CD4-positive, alpha-beta memory T cell (primary cell): ENCODE results near the gene NR2E1. TPM values are rescaled to one million over a fixed set of nuclear protein-coding genes. Genes with fewer than 3 reads are reported as not detected.

Source experiments
- CTCF ChIA-PET: fragments of 350-600 bp; sonication (Branson Sonifier 250); formaldehyde crosslinking; loops from one replicate; lab custom pipeline; 2021; ENCODE audit warnings: inconsistent platforms; ENCODE audit not compliant: partially characterized antibody; lab: Charles Lee
- POLR2A ChIA-PET: fragments of 350-600 bp; sonication (Branson Sonifier 250); formaldehyde crosslinking; loops from one replicate; lab custom pipeline; 2021; ENCODE audit not compliant: partially characterized antibody; lab: Charles Lee
- DNase-seq, 5 donors: peaks; one replicate each; pipeline versions ENCODE4 v3.0.0 to v3.0.0-alpha.2; 2020 to 2022; ENCODE audit warnings: mixed read lengths in 1 of 5
- H3K27ac ChIP-seq: one replicate; pipeline ENCODE4 v1.7.0; 2013; ENCODE audit warnings: low read depth, low read length
- H3K27me3 ChIP-seq: 2 replicates; pipeline ENCODE4 v1.7.0; 2013; ENCODE audit warnings: mild to moderate bottlenecking, low read length, moderate library complexity; ENCODE audit not compliant: insufficient read depth
- H3K36me3 ChIP-seq: 2 replicates; pipeline ENCODE4 v1.7.0; 2013; ENCODE audit warnings: mild to moderate bottlenecking, low read length, moderate library complexity; ENCODE audit not compliant: insufficient read depth
- H3K4me1 ChIP-seq: 2 replicates; pipeline ENCODE4 v1.7.0; 2013; ENCODE audit warnings: mild to moderate bottlenecking, low read length, moderate library complexity; ENCODE audit not compliant: insufficient read depth
- H3K4me3 ChIP-seq, 2 donors: one replicate each; pipeline ENCODE4 v1.7.0; 2013; ENCODE audit warnings: low read length in 2 of 2, mild to moderate bottlenecking in 1 of 2
- H3K9me3 ChIP-seq, 2 donors: one replicate each; pipeline ENCODE4 v1.7.0; 2013; ENCODE audit warnings: low read length in 2 of 2, control low read depth in 1 of 2; ENCODE audit not compliant: control insufficient read depth in 1 of 2
- H3K27ac Mint-ChIP-seq, 7 donors: one replicate each; pipeline ENCODE4 v1.8.0; 2020 to 2021; ENCODE audit warnings: mixed read lengths in 7 of 7, mild to moderate bottlenecking in 6 of 7, inconsistent platforms in 3 of 7, moderate library complexity in 3 of 7
- H3K27me3 Mint-ChIP-seq, 2 donors: one replicate each; pipeline ENCODE4 v1.8.0; 2020 to 2021; ENCODE audit warnings: mixed read lengths in 2 of 2
- H3K36me3 Mint-ChIP-seq, 2 donors: one replicate each; pipeline ENCODE4 v1.8.0; 2020 to 2021; ENCODE audit warnings: mixed read lengths in 2 of 2, inconsistent platforms in 1 of 2, mild to moderate bottlenecking in 1 of 2
- H3K4me1 Mint-ChIP-seq, 4 donors: one replicate each; pipeline ENCODE4 v1.8.0; 2020 to 2021; ENCODE audit warnings: mixed read lengths in 4 of 4, mild to moderate bottlenecking in 1 of 4
- H3K4me3 Mint-ChIP-seq, 8 donors: one replicate each; pipeline ENCODE4 v1.8.0; 2020 to 2021; ENCODE audit warnings: mixed read lengths in 8 of 8, mild to moderate bottlenecking in 7 of 8, moderate library complexity in 6 of 8, inconsistent platforms in 3 of 8
- H3K9me3 Mint-ChIP-seq, 8 donors: one replicate each; pipeline ENCODE4 v1.8.0; 2020 to 2021; ENCODE audit warnings: mixed read lengths in 8 of 8, mild to moderate bottlenecking in 5 of 8, inconsistent platforms in 3 of 8, moderate library complexity in 1 of 8
- intact Hi-C: fragments of 100-400 bp; cut with micrococcal nuclease; formaldehyde crosslinking; loops from one replicate; pipeline ENCODE4 v1.15.1; 2023
- polyA plus RNA-seq, 2 donors: library from polyadenylated mRNA; unstranded; fragments of 300-500 nt; fragmentation: Illumina TruSeq; gene quantifications; one replicate each; pipeline ENCODE4 v1.2.3, GENCODE V29; 2021
- total RNA-seq, 2 experiments: library from RNA; stranded (reverse); gene quantifications; one replicate each; pipeline ENCODE4 v1.2.3, GENCODE V29; 2021

The NR2E1 gene
- total and polyA plus RNA-seq, 4 experiments from 2014 or later, result not detected

- intact Hi-C loops, result no loop called here
- CTCF ChIA-PET, result no interaction called here
- Mint-ChIP-seq H3K4me1 (peaks cover 19 to 53% (median 36%) of the 10 kb centered on the region in 4 donors), H3K27me3 (no peaks in the 10 kb centered on the region), H3K9me3 (peaks cover 0 to 5% (median 3%) of the 10 kb centered on the region in 8 donors), H3K4me3 (no peak overlapping the region), H3K27ac (no peak overlapping the region), H3K36me3 (peaks cover 55 to 59% of the 10 kb centered on the region in 2 donors)
- POLR2A ChIA-PET, result interaction anchor here (0.9 kb wide), 1 partner anchor 23 kb away, joined by 4 read pairs; the partner anchor contains the start of gene SNX3
- Histone ChIP-seq H3K4me3 (no peak overlapping the region), H3K4me1 (no peaks in the 10 kb centered on the region), H3K36me3 (no peaks in the 10 kb centered on the region), H3K27ac (no peak overlapping the region), H3K27me3 (no peaks in the 10 kb centered on the region), H3K9me3 (no peaks in the 10 kb centered on the region)
- no peak for DNase-seq
These were observed 72.5 kb downstream of the NR2E1 start for GRCh38 chr6:108238322-108238721.

Other genes with a start within 250 kb of the NR2E1 start
- gene SEC63, start 207.8 kb upstream of the NR2E1 start, total RNA-seq, result 10 to 100 TPM; 91.7 to 95.5 TPM
- 10 to 100 TPM; 19.6 to 45.8 TPM for gene SEC63, start 207.8 kb upstream of the NR2E1 start, polyA plus RNA-seq
- 10 to 100 TPM; 54.4 to 55.6 TPM for gene OSTM1, start 91.3 kb upstream of the NR2E1 start, total RNA-seq
- 10 to 100 TPM; 44.4 to 59.8 TPM for gene OSTM1, start 91.3 kb upstream of the NR2E1 start, polyA plus RNA-seq
- 10 to 100 TPM; 65.9 to 66.6 TPM for gene SNX3, start 95.0 kb downstream of the NR2E1 start, total RNA-seq
- gene SNX3, start 95.0 kb downstream of the NR2E1 start, polyA plus RNA-seq, result 100 to 1,000 TPM; 188 to 261 TPM
- gene AFG1L, start 129.0 kb downstream of the NR2E1 start, total RNA-seq, result 1 to 10 TPM; 6.3 to 6.6 TPM
- gene AFG1L, start 129.0 kb downstream of the NR2E1 start, polyA plus RNA-seq, result 1 to 10 TPM; 1.5 to 2.7 TPM